Progenitor cell of endocrine pancreas (in vitro differentiated cells): ENCODE measurements around the gene C1orf167. TPM values are rescaled to one million over a fixed set of nuclear protein-coding genes. Genes with fewer than 3 reads are reported as not detected.

Experiments used
- DNase-seq: peaks from one replicate; pipeline ENCODE4 v3.0.0; 2021; ENCODE audit warnings: low spot score; ENCODE audit not compliant: unreplicated experiment
- H3K27ac Mint-ChIP-seq: 2 replicates; pipeline ENCODE4 v1.8.0; 2021; ENCODE audit warnings: mild to moderate bottlenecking, moderate library complexity, mixed read lengths
- H3K27me3 Mint-ChIP-seq: 2 replicates; pipeline ENCODE4 v1.8.0; 2021; ENCODE audit warnings: mixed read lengths
- H3K36me3 Mint-ChIP-seq: 2 replicates; pipeline ENCODE4 v1.8.0; 2022; ENCODE audit warnings: mixed read lengths; ENCODE audit not compliant: insufficient read depth
- H3K4me1 Mint-ChIP-seq: 2 replicates; pipeline ENCODE4 v1.8.0; 2021; ENCODE audit warnings: low read depth, mixed read lengths
- H3K4me3 Mint-ChIP-seq: 2 replicates; pipeline ENCODE4 v1.8.0; 2021; ENCODE audit warnings: low read depth, mild to moderate bottlenecking, moderate library complexity, mixed read lengths
- H3K9me3 Mint-ChIP-seq: 2 replicates; pipeline ENCODE4 v1.8.0; 2021; ENCODE audit warnings: low read depth, mixed read lengths
- CTCF ChIP-seq: fragments of 200-600 bp; sonication (generic); IDR thresholded peaks from one replicate; pipeline ENCODE4 v1.5.0; 2021; ENCODE audit warnings: antibody characterized with exemption, mild to moderate bottlenecking; ENCODE audit not compliant: unreplicated experiment
- total RNA-seq: library from RNA; stranded (reverse); gene quantifications from 2 replicates; pipeline ENCODE4 v1.2.1, GENCODE V29; 2021

The C1orf167 gene
- total RNA-seq, 1 donor from 2014 or later, result not detected

GRCh38 chr1:11804666-11805421 lies 42.9 kb downstream of the C1orf167 start:
- peaks cover 9% of the 10 kb centered on the region for H3K36me3 Mint-ChIP-seq
- no peaks in the 10 kb centered on the region for H3K9me3 Mint-ChIP-seq
- DNase-seq, result no peak
- peak overlapping the region; percentile 97 for H3K27ac Mint-ChIP-seq
- peak overlapping the region; percentile 100 for H3K4me3 Mint-ChIP-seq
- H3K27me3 Mint-ChIP-seq, result no peaks in the 10 kb centered on the region
- H3K4me1 Mint-ChIP-seq, result peaks cover 44% of the 10 kb centered on the region
- no peak for TF ChIP-seq CTCF

- Mint-ChIP-seq H3K36me3 (peaks cover 5% of the 10 kb centered on the region), H3K4me1 (peaks cover 44% of the 10 kb centered on the region), H3K27me3 (no peaks in the 10 kb centered on the region), H3K27ac (peak within 1 kb of the TSS; percentile 97), H3K4me3 (peak within 1 kb of the TSS; percentile 100), H3K9me3 (no peaks in the 10 kb centered on the region)
- peak; percentile 99 for DNase-seq
- TF ChIP-seq CTCF, result no peak
These were observed 43.7 kb downstream of the C1orf167 start, which contains the start of the genes CLCN6 and MTHFR for GRCh38 chr1:11805422-11806306. Gene CLCN6 (plus strand): TSS chr1:11806191. CDS start chr1:11806263, 72 bp downstream. Gene MTHFR (minus strand): TSS chr1:11805964. CDS start chr1:11803116, 2,848 bp downstream.

GRCh38 chr1:11806307-11806936 lies 44.4 kb downstream of the C1orf167 start:
- Mint-ChIP-seq H3K4me3 (peak overlapping the region; percentile 100), H3K9me3 (no peaks in the 10 kb centered on the region), H3K27me3 (no peaks in the 10 kb centered on the region), H3K4me1 (peaks cover 44% of the 10 kb centered on the region), H3K27ac (peak overlapping the region; percentile 97), H3K36me3 (peaks cover 5% of the 10 kb centered on the region)
- TF ChIP-seq CTCF, result no peak
- no peak for DNase-seq

GRCh38 chr1:11807133-11807532 lies 45.1 kb downstream of the C1orf167 start:
- Mint-ChIP-seq H3K27ac (peak overlapping the region; percentile 97), H3K4me3 (peak overlapping the region; percentile 100), H3K27me3 (no peaks in the 10 kb centered on the region), H3K4me1 (peaks cover 44% of the 10 kb centered on the region), H3K36me3 (peaks cover 5% of the 10 kb centered on the region), H3K9me3 (no peaks in the 10 kb centered on the region)
- no peak for TF ChIP-seq CTCF
- no peak for DNase-seq

- Mint-ChIP-seq H3K9me3 (no peaks in the 10 kb centered on the region), H3K4me3 (no peak overlapping the region), H3K27ac (no peak overlapping the region), H3K36me3 (peaks cover 21% of the 10 kb centered on the region), H3K27me3 (no peaks in the 10 kb centered on the region), H3K4me1 (peaks cover 6% of the 10 kb centered on the region)
- no peak for TF ChIP-seq CTCF
- no peak for DNase-seq
These were observed 51.0 kb downstream of the C1orf167 start for GRCh38 chr1:11813021-11813420.
